GM12865 (cell line): ENCODE data around the gene DSTYK.

Source experiments
- DNase-seq: peaks from one replicate; pipeline ENCODE4 v3.0.0; 2010; ENCODE audit warnings: low read depth
- H3K4me3 ChIP-seq: 2 replicates; pipeline ENCODE4 v1.5.1; 2011; ENCODE audit warnings: mild to moderate bottlenecking, low read depth, low read length, control low read depth
- CTCF ChIP-seq: IDR thresholded peaks from 2 replicates; pipeline ENCODE4 v1.5.1; 2011; ENCODE audit warnings: low read length, control low read depth, low read depth, inconsistent platforms; ENCODE audit not compliant: insufficient read depth; ENCODE audit errors: missing control alignments

DSTYK gene

GRCh38 chr1:205172729-205173366 is 38.7 kb downstream of the DSTYK start:
- TF ChIP-seq CTCF, result no peak
- no peak for DNase-seq
- H3K4me3 ChIP-seq, result no peak overlapping the region

DNA sequence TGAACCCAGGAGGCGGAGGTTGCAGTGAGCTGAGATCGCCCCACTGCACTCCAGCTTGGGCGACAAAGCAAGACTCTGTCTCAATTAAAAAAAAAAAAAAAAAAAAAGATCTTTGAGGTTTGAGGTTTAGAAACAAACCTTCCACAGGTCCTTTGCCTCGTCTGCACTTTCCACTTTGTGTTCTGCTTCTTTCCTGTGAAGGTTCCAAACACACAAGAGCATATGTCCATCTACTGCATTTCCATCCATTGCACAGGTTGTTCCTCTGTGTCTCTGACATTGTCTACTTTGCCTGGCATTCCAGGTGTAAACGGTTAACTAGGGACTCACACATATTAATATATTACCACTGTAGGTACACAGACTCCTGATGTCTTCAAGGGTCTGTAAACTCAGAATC is 40.1 kb downstream of the DSTYK start:
- no peak for TF ChIP-seq CTCF

DNA sequence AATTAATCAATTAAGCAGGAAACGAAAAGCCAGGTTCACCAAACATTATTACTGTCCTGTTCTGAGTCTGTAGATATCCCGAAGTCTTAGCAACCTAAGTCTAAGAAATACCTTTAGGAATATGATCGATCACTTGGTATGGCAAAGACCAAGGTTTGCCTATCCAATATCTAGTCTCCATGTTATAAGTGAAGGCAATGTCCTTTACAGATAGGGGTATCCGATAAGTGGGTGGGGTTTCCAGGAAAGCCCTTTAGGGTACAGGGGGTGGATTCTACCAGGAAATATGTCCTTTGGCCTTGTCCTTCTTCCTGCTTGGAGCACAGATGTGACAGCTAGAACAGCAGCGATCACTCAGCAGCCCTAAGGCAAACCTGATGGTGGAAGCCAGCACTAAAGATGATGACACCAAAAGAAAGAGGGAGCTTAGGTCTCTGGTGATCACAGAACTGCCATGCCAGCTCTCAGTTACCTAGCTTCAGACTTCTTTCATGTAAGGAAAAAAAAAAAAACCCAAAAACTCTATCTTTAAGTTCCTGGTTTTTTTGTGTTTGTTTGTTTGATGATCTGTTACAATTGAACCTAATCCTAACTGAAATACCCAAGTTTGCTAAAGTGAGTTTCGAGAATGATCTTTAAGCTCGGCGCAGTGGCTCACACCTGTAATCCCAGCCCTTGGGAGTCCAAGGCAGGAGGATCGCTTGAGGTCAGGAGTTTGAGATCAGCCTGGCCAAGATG is 40.8 kb downstream of the DSTYK start:
- no peak overlapping the region for H3K4me3 ChIP-seq
- TF ChIP-seq CTCF, result no peak
- no peak for DNase-seq

More for the DNA sequence above, 40.1 kb downstream of the DSTYK start:
- DNase-seq, result no peak
- no peak overlapping the region for H3K4me3 ChIP-seq

- no peak for DNase-seq
- TF ChIP-seq CTCF, result no peak
- no peak overlapping the region for H3K4me3 ChIP-seq
These were observed 42.3 kb downstream of the DSTYK start for GRCh38 chr1:205169248-205169647.

- no peak for TF ChIP-seq CTCF
- no peak overlapping the region for H3K4me3 ChIP-seq
- DNase-seq, result no peak
These were observed 43.2 kb downstream of the DSTYK start for GRCh38 chr1:205168291-205168690.

GRCh38 chr1:205162301-205162700 is 49.2 kb downstream of the DSTYK start:
- no peak for TF ChIP-seq CTCF
- no peak for DNase-seq

More at GRCh38 chr1:205162301-205162700, 49.2 kb downstream of the DSTYK start:
- H3K4me3 ChIP-seq, result no peak overlapping the region
